IMR-90 (cell line): Measurements from ENCODE around the gene EXOC2. TPM values are rescaled to one million over a fixed set of nuclear protein-coding genes. Genes with fewer than 3 reads are reported as not detected.

Experiments used
- ATAC-seq: fragments of 200-7000 bp; cut with Tn5 transposase; 2 replicates; pipeline ENCODE4 v1.9.1; 2020; ENCODE audit warnings: low read depth, mild to moderate bottlenecking, moderate library complexity
- BruUV-seq: library from RNA; stranded (reverse); fragments of 400-500 nt; replicated peaks from 2 replicates; lab custom pipeline; 2021; lab: Mats Ljungman, UMichigan
- CTCF ChIA-PET: fragments of 300-600 bp; formaldehyde crosslinking; extraction: SDS; loops from one replicate; lab custom pipeline; 2021; ENCODE audit warnings: antibody characterized with exemption; lab: Yijun Ruan, JAX
- POLR2A ChIA-PET: fragments of 300-600 bp; sonication (Branson Sonifier 250); formaldehyde crosslinking; loops from one replicate; lab custom pipeline; 2022; ENCODE audit warnings: antibody characterized with exemption; ENCODE audit not compliant: unreplicated experiment; lab: Charles Lee
- DNase-seq: peaks from one replicate; pipeline ENCODE4 v3.0.0; 2013
- H2AFZ ChIP-seq: replicated peaks from 2 replicates; pipeline ENCODE3; 2013; ENCODE audit warnings: low read length, mild to moderate bottlenecking; ENCODE audit not compliant: poor library complexity
- H2AK5ac ChIP-seq: 2 replicates; pipeline ENCODE4 v1.6.1; 2013; ENCODE audit warnings: low read depth, low read length, inconsistent platforms
- H2AK9ac ChIP-seq: replicated peaks from 2 replicates; pipeline ENCODE3; 2013; ENCODE audit warnings: mild to moderate bottlenecking, low read depth, low read length, moderate library complexity; ENCODE audit not compliant: poor library complexity
- H2BK120ac ChIP-seq: 2 replicates; pipeline ENCODE4 v1.6.1; 2013; ENCODE audit warnings: low read depth, low read length, inconsistent platforms
- H2BK15ac ChIP-seq: 3 replicates; pipeline ENCODE4 v1.6.1; 2013; ENCODE audit warnings: low read depth, low read length, inconsistent platforms
- H2BK20ac ChIP-seq: 2 replicates; pipeline ENCODE4 v1.6.1; 2013; ENCODE audit warnings: low read depth, mild to moderate bottlenecking, inconsistent platforms, low read length, moderate library complexity
- H2BK5ac ChIP-seq: 2 replicates; pipeline ENCODE4 v1.6.1; 2013; ENCODE audit warnings: mild to moderate bottlenecking, low read depth, low read length, inconsistent platforms; ENCODE audit not compliant: poor library complexity, severe bottlenecking
- H3K14ac ChIP-seq: replicated peaks from 2 replicates; pipeline ENCODE4 v1.6.1; 2013; ENCODE audit warnings: low read depth, low read length, inconsistent platforms
- H3K18ac ChIP-seq: 2 replicates; pipeline ENCODE4 v1.6.1; 2013; ENCODE audit warnings: low read depth, low read length, control low read depth
- H3K23ac ChIP-seq: 2 replicates; pipeline ENCODE4 v1.6.1; 2013; ENCODE audit warnings: low read depth, low read length, inconsistent platforms
- H3K27ac ChIP-seq: 2 replicates; pipeline ENCODE4 v1.5.1; 2013; ENCODE audit warnings: mild to moderate bottlenecking, control low read depth, low read length; ENCODE audit not compliant: insufficient read depth
- H3K27me3 ChIP-seq: 2 replicates; pipeline ENCODE4 v1.6.1; 2013; ENCODE audit warnings: low read length; ENCODE audit not compliant: control insufficient read depth, insufficient read depth
- H3K36me3 ChIP-seq: 2 replicates; pipeline ENCODE4 v1.6.1; 2013; ENCODE audit warnings: low read length, mixed read lengths; ENCODE audit not compliant: control insufficient read depth, insufficient read depth
- H3K4ac ChIP-seq: 2 replicates; pipeline ENCODE4 v1.6.1; 2013; ENCODE audit warnings: low read depth, low read length, inconsistent platforms
- H3K4me1 ChIP-seq: 2 replicates; pipeline ENCODE4 v1.6.1; 2013; ENCODE audit warnings: low read length, mixed read lengths; ENCODE audit not compliant: control insufficient read depth, insufficient read depth
- H3K4me2 ChIP-seq: 2 replicates; pipeline ENCODE4 v1.6.1; 2013; ENCODE audit warnings: low read depth, mild to moderate bottlenecking, control low read depth, low read length, moderate library complexity
- H3K4me3 ChIP-seq: 2 replicates; pipeline ENCODE4 v1.5.1; 2013; ENCODE audit warnings: low read depth, mild to moderate bottlenecking, control low read depth, low read length, moderate library complexity; ENCODE audit not compliant: insufficient read depth
- H3K56ac ChIP-seq: 2 replicates; pipeline ENCODE4 v1.6.1; 2013; ENCODE audit warnings: low read length, inconsistent platforms; ENCODE audit not compliant: insufficient read depth; ENCODE audit errors: extremely low read depth
- H3K79me1 ChIP-seq, 2 experiments: 2 replicates each; pipeline ENCODE4 v1.6.1; 2013; ENCODE audit warnings: low read length in 2 of 2, inconsistent platforms in 1 of 2, low read depth in 1 of 2
- H3K9ac ChIP-seq: 2 replicates; pipeline ENCODE4 v1.6.1; 2013; ENCODE audit warnings: low read depth, low read length, control low read depth
- H3K9me1 ChIP-seq: 2 replicates; pipeline ENCODE4 v1.6.1; 2013; ENCODE audit warnings: low read length, inconsistent platforms; ENCODE audit not compliant: insufficient read depth
- H3K9me3 ChIP-seq: 2 replicates; pipeline ENCODE4 v1.6.1; 2013; ENCODE audit warnings: low read length; ENCODE audit not compliant: control insufficient read depth, insufficient read depth
- H4K20me1 ChIP-seq: 2 replicates; pipeline ENCODE4 v1.6.1; 2013; ENCODE audit warnings: low read length, inconsistent platforms; ENCODE audit not compliant: insufficient read depth
- H4K5ac ChIP-seq: 2 replicates; pipeline ENCODE4 v1.6.1; 2013; ENCODE audit warnings: mild to moderate bottlenecking, low read depth, low read length, control low read depth
- H4K8ac ChIP-seq, 2 experiments: 2 replicates each; pipeline ENCODE4 v1.6.1; 2013; ENCODE audit warnings: low read depth in 2 of 2, low read length in 2 of 2, control low read depth in 1 of 2, inconsistent platforms in 1 of 2
- H4K91ac ChIP-seq: 2 replicates; pipeline ENCODE4 v1.6.1; 2013; ENCODE audit warnings: low read depth, low read length, inconsistent platforms; ENCODE audit not compliant: insufficient read depth
- CHD1 ChIP-seq: IDR thresholded peaks from 2 replicates; pipeline ENCODE4 v1.6.1; 2012; ENCODE audit warnings: low read depth, low read length, improper control_type of control experiment
- CTCF ChIP-seq: conservative IDR thresholded peaks from 2 replicates; pipeline ENCODE4 v1.5.1; 2012; ENCODE audit warnings: mild to moderate bottlenecking, low read depth, low read length, improper control_type of control experiment
- ELK1 ChIP-seq: fragments of 150-350 bp; IDR thresholded peaks from 2 replicates; pipeline ENCODE4 v1.6.1; 2016; ENCODE audit warnings: low read depth, mild to moderate bottlenecking, low read length, moderate library complexity, borderline replicate concordance
- NFE2L2 ChIP-seq: fragments of 150-350 bp; IDR thresholded peaks from 2 replicates; pipeline ENCODE4 v1.6.1; 2016; ENCODE audit warnings: low read depth, mild to moderate bottlenecking, low read length
- RCOR1 ChIP-seq: IDR thresholded peaks from 2 replicates; pipeline ENCODE4 v1.6.1; 2012; ENCODE audit warnings: mild to moderate bottlenecking, low read length, improper control_type of control experiment; ENCODE audit not compliant: insufficient replicate concordance
- WGBS, 2 experiments: methylation state at CpG; one replicate each; pipeline versions ENCODE4 v1.1.5 to v1.1.7; 2013; ENCODE audit warnings: missing lambda C conversion rate in 2 of 2; ENCODE audit not compliant: insufficient read length in 1 of 2; ENCODE audit errors: extremely low coverage in 2 of 2; 5-methylcytosine and 5-hydroxymethylcytosine counted together
- dilution Hi-C: fragments of 300-500 bp; cut with HindIII; formaldehyde crosslinking; loops from one replicate; pipeline ENCODE4 v1.14.3; 2018; ENCODE audit warnings: low sequenced_read_pairs; ENCODE audit not compliant: unreplicated experiment
- in situ Hi-C: fragments of 300-500 bp; cut with MboI; formaldehyde crosslinking; loops from 3 replicates; pipeline ENCODE4 v1.14.3; 2019; ENCODE audit warnings: low sequenced_read_pairs, inconsistent platforms, mixed read lengths
- intact Hi-C: fragments of 100-400 bp; cut with micrococcal nuclease; formaldehyde crosslinking; loops from 2 replicates; pipeline ENCODE4 v1.10.0; 2022
- polyA plus RNA-seq, 3 experiments: library from polyadenylated mRNA; depleted of rRNA; stranded (reverse); fragments of >200 nt; gene quantifications; 2 replicates each; pipeline ENCODE4 v1.2.3, GENCODE V29; 2012; ENCODE audit warnings: low replicate concordance in 1 of 3
- total RNA-seq: library from RNA; depleted of rRNA; stranded (reverse); fragments of >200 nt; gene quantifications from 2 replicates; pipeline ENCODE4 v1.2.3, GENCODE V29; 2012

EXOC2 gene
- total and polyA plus RNA-seq, 2 of the 4 experiments (the other 2 are of a cell fraction): 13.1 to 37.3 TPM

DNA sequence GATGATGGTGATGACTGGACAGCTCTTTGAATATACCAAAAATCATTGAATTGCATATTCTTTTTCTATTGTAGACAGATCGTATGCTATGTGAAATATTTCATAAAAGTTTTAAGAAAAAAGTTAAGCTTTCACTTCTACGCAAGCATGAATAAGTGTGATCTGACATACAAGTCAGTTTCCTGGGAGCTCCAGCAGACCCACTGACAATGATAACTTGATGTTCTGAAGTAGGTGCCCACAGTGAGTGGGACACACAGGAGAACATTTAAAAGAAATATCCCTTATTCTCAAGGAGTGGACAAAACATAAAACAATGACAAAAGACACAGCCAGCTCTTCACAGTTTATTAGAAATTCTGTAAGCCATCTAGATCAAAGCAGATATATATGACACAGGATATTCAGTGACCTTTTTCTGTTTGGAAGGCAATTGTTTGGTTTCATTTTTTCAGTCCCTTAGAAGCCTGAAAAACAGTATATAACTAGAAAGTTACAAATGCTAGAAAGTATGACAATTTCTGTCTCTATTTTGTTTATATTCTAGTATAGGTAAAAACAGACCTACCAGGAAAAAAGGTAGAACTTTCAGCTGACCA is 200.0 kb downstream of the EXOC2 start:
- H2AFZ ChIP-seq: no peak overlapping the region
- no peak overlapping the region for H2BK15ac ChIP-seq
- no peak overlapping the region for H3K18ac ChIP-seq
- no peak overlapping the region for H4K91ac ChIP-seq
- dilution Hi-C loops: no loop called here
- H3K36me3 ChIP-seq: peaks cover 14% of the 10 kb centered on the region
- H3K9ac ChIP-seq: no peak overlapping the region
- WGBS, 2 experiments: no CpG with 5 or more reads among the region's 2 CpGs
- no peaks in the 10 kb centered on the region for H4K20me1 ChIP-seq
- no peak overlapping the region for H3K4me2 ChIP-seq
- no peak overlapping the region for H3K14ac ChIP-seq
- H3K9me1 ChIP-seq: peaks cover 4% of the 10 kb centered on the region
- intact Hi-C loops: no loop called here
- H2BK120ac ChIP-seq: no peak overlapping the region
- H3K27me3 ChIP-seq: no peaks in the 10 kb centered on the region
- ATAC-seq: no peak
- no peak overlapping the region for H3K23ac ChIP-seq
- H2AK9ac ChIP-seq: no peak overlapping the region
- no peak overlapping the region for H4K8ac ChIP-seq
- H3K4me1 ChIP-seq: no peaks in the 10 kb centered on the region
- ChIA-PET POLR2A (no interaction called here), CTCF (interaction anchor here (1.4 kb wide), 1 partner anchor 10 kb away, joined by 4 read pairs; no protein-coding TSS in a partner anchor)
- H3K27ac ChIP-seq: no peak overlapping the region
- in situ Hi-C loops: no loop called here
- H2BK20ac ChIP-seq: no peak overlapping the region
- H2BK5ac ChIP-seq: no peak overlapping the region
- no peak for DNase-seq
- no peak overlapping the region for H3K56ac ChIP-seq
- no peaks in the 10 kb centered on the region for H3K79me1 ChIP-seq
- no peak overlapping the region for H2AK5ac ChIP-seq
- no peak overlapping the region for H3K4me3 ChIP-seq
- H3K4ac ChIP-seq: no peak overlapping the region
- no peaks in the 10 kb centered on the region for H3K9me3 ChIP-seq
- H4K5ac ChIP-seq: no peak overlapping the region
- BruUV-seq: no TSS peak
- TF ChIP-seq CHD1: no peak
- TF ChIP-seq CTCF: no peak
- no peak for TF ChIP-seq RCOR1
- no peak for TF ChIP-seq NFE2L2
- TF ChIP-seq ELK1: no peak
